Measurements from ENCODE around the gene ZDHHC18.

ZDHHC18 gene

DNA sequence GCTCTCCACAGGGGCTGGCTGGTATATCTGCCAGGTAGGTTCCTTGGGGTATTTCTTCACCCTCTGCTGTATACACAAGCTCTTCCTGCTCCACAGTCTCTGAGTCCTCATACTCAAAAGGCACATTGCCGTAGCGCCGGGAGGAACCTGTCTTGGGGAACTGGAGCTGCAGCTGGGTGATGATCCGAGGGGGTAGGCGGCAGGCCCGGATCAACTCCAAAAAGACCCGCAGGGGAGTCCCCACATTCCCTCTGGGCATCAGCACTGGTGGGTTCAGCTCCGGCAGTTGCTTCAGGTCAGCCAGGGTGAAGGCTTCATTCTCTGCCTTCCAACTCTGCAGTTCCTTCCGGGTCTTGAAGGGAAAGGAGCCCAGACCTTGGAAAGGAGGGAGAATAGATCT lies 70.9 kb downstream of the ZDHHC18 start:
- no peak for DNase-seq (ENCODE audit: low read depth, low spot score)

DNA sequence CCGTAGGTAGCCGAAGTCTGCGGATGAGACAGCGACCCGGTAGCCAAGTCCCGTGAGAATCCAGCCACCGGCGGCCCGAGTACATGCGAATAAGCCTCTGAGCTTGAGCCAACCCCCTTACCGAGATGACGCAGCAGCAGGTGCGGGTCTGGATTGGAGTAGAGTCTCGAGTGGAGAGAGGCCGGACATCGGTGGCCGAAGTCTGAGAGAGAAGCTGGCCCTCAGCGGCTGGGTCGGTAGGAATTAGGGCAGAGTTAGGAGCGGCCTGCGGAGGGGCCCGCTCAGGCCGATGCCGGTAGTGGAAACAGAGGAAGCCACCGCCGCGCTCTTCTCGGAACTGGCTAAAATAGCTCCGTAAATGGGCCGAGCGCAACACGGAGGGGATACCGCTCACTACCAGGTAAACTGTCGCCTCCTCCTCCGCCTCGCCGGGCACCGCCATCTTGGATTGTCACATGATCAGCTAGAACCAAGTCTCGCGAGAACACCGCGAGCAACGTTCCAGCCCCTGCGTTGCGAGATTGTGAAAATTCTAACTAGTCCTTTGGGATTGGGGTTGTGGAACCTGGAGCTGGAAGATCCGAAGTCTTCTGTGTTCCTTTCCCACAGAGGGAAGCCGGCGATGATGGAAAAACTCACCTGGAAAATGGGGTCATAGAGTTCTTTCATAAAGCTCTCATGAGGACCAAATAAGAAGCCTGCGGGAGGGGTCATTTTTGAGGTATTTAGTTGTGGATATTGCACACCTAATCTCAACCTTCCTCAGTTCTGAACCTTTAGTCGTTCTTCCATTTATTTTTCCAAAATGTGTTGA lies 73.7 kb downstream of the ZDHHC18 start, which contains the start of gene GPATCH3:
TSS of gene GPATCH3 (minus strand) at position 467 of the 814 bp plus-strand sequence. CDS start at position 442, 25 bp downstream.
- DNase-seq (ENCODE audit: low read depth, low spot score) = peak; percentile 77

DNA sequence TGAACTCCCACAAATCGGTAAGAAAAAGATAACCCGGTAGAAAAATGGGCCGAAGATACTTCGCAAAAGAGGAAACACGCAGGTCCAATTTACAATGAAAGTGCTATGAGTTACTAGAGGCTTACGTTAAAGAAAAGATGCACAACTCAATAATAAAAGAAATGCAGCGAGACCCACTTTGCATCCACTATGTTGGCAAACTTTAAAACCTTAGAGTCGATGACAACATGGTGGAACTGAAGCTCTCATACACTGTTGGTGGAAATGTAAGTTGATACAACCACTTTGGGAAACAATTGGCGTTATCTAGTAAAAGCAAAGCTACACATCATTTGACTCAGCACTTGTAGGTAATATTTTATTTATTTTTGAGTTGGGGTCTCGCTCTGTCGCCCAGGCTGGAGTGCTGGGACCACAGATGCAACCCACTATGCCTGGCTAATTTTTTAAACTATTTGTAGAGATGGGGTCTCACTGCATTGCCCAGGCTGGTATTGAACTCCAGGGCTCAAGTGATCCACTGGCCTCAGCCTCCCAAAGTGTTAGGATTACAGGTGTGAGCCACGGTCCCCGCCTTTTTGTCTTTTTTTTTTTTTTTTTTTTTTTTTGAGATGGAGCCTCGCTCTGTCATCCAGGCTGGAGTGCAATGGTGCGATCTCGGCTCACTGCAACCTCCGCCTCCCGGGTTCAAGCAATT lies 74.5 kb downstream of the ZDHHC18 start:
- no peak for DNase-seq (ENCODE audit: low read depth, low spot score)
